Inflammatory macrophage treated with lipopolysaccharide for 1 hour (primary cell): Measurements from ENCODE around the gene SLC39A7.

Experiments used
- DNase-seq, 2 donors: peaks; one replicate each; pipeline ENCODE4 v3.0.0-alpha.2; 2020 to 2022

The SLC39A7 gene

GRCh38 chr6:33171016-33171879 is 29.4 kb upstream of the SLC39A7 start:
- no peak for DNase-seq

- no peak for DNase-seq
Measured at GRCh38 chr6:33171880-33172687, 28.6 kb upstream of the SLC39A7 start.

- DNase-seq: peak; percentile 21 to 50
Measured at GRCh38 chr6:33172688-33173534, 27.8 kb upstream of the SLC39A7 start.

GRCh38 chr6:33173535-33174180 is 27.0 kb upstream of the SLC39A7 start:
- DNase-seq: no peak

- no peak for DNase-seq
Measured at GRCh38 chr6:33174784-33175183, 25.9 kb upstream of the SLC39A7 start.

GRCh38 chr6:33175436-33176069 is 25.1 kb upstream of the SLC39A7 start:
- no peak for DNase-seq

GRCh38 chr6:33176906-33177305 is 23.8 kb upstream of the SLC39A7 start:
- no peak for DNase-seq

GRCh38 chr6:33177552-33178446 is 22.9 kb upstream of the SLC39A7 start:
- no peak for DNase-seq

GRCh38 chr6:33178755-33179475 is 21.8 kb upstream of the SLC39A7 start:
- no peak for DNase-seq

- DNase-seq: no peak
Measured at GRCh38 chr6:33181141-33181540, 19.5 kb upstream of the SLC39A7 start.

- peak in 1 of 2 donors; percentile 15 for DNase-seq
Measured at GRCh38 chr6:33183071-33183683, 17.5 kb upstream of the SLC39A7 start.

- DNase-seq: no peak
Measured at GRCh38 chr6:33185190-33185589, 15.5 kb upstream of the SLC39A7 start.

- DNase-seq: no peak
Measured at GRCh38 chr6:33185654-33186187, 14.9 kb upstream of the SLC39A7 start.

GRCh38 chr6:33187809-33188208 is 12.9 kb upstream of the SLC39A7 start:
- DNase-seq: no peak

- no peak for DNase-seq
Measured at GRCh38 chr6:33189164-33189563, 11.5 kb upstream of the SLC39A7 start.

GRCh38 chr6:33189625-33190448 is 10.8 kb upstream of the SLC39A7 start:
- DNase-seq: no peak

- DNase-seq: no peak
Measured at GRCh38 chr6:33190504-33191107, 10.1 kb upstream of the SLC39A7 start.
